Keratinocyte (primary cell): Measurements from ENCODE around the gene KIFC3. TPM values are rescaled to one million over a fixed set of nuclear protein-coding genes. Genes with fewer than 3 reads are reported as not detected.

Experiments used
- DNase-seq: peaks from one replicate; pipeline ENCODE4 v3.0.0-alpha.2; 2011; ENCODE audit warnings: low read depth, missing footprints, low spot score
- FAIRE-seq: peaks from 2 replicates; lab custom pipeline; 2011; peaks lifted over from hg19 to GRCh38; lab: Jason Lieb, UNC
- H2AFZ ChIP-seq: 2 replicates; pipeline ENCODE4 v1.6.0; 2012; ENCODE audit warnings: low read length, control low read depth, inconsistent platforms; ENCODE audit not compliant: control insufficient read depth
- H3K27ac ChIP-seq: 2 replicates; pipeline ENCODE4 v1.5.1; 2011; ENCODE audit warnings: low read length; ENCODE audit not compliant: control insufficient read depth, insufficient read depth
- H3K27me3 ChIP-seq: 3 replicates; pipeline ENCODE4 v1.6.0; 2011; ENCODE audit warnings: low read length; ENCODE audit not compliant: control insufficient read depth, insufficient read depth; ENCODE audit errors: extremely low read depth
- H3K36me3 ChIP-seq, 2 experiments: 2 replicates in 1 of 2; 3 replicates in 1 of 2; pipeline ENCODE4 v1.5.1; 2011; ENCODE audit warnings: low read length in 2 of 2, mild to moderate bottlenecking in 1 of 2; ENCODE audit not compliant: control insufficient read depth in 2 of 2, insufficient read depth in 2 of 2; ENCODE audit errors: extremely low read depth in 1 of 2
- H3K4me1 ChIP-seq: 3 replicates; pipeline ENCODE4 v1.5.1; 2011; ENCODE audit warnings: low read length; ENCODE audit not compliant: control insufficient read depth, insufficient read depth; ENCODE audit errors: extremely low read depth
- H3K4me2 ChIP-seq: 3 replicates; pipeline ENCODE4 v1.6.0; 2011; ENCODE audit warnings: low read depth, low read length; ENCODE audit not compliant: control insufficient read depth, insufficient read depth; ENCODE audit errors: extremely low read depth
- H3K4me3 ChIP-seq, 3 experiments: fragments of 200-600 bp in 1 of 3; sonication (generic) in 1 of 3; 2 replicates in 2 of 3; 3 replicates in 1 of 3; pipeline ENCODE4 v1.5.1; 2011 to 2016; ENCODE audit warnings: low read length in 3 of 3, mild to moderate bottlenecking in 3 of 3, control low read depth in 2 of 3, inconsistent platforms in 1 of 3, low read depth in 1 of 3, mixed read lengths in 1 of 3, mixed run types in 1 of 3, moderate library complexity in 1 of 3; ENCODE audit not compliant: control insufficient read depth in 2 of 3, insufficient read depth in 2 of 3; ENCODE audit errors: extremely low read depth in 1 of 3
- H3K79me2 ChIP-seq: 2 replicates; pipeline ENCODE4 v1.6.0; 2012; ENCODE audit warnings: low read length; ENCODE audit not compliant: control insufficient read depth, insufficient read depth
- H3K9ac ChIP-seq: 3 replicates; pipeline ENCODE4 v1.6.0; 2011; ENCODE audit warnings: low read length; ENCODE audit not compliant: control insufficient read depth, insufficient read depth; ENCODE audit errors: extremely low read depth
- H3K9me1 ChIP-seq: 3 replicates; pipeline ENCODE4 v1.6.0; 2011; ENCODE audit warnings: low read length; ENCODE audit not compliant: control insufficient read depth, insufficient read depth; ENCODE audit errors: extremely low read depth
- H3K9me3 ChIP-seq: 2 replicates; pipeline ENCODE4 v1.5.1; 2012; ENCODE audit warnings: low read depth, low read length; ENCODE audit not compliant: control insufficient read depth
- H4K20me1 ChIP-seq: 3 replicates; pipeline ENCODE4 v1.6.0; 2011; ENCODE audit warnings: low read length; ENCODE audit not compliant: control insufficient read depth, insufficient read depth; ENCODE audit errors: extremely low read depth
- CTCF ChIP-seq, 3 experiments: IDR thresholded peaks in 1 of 3; conservative IDR thresholded peaks in 1 of 3; optimal IDR thresholded peaks in 1 of 3; 2 replicates in 2 of 3; 3 replicates in 1 of 3; pipeline versions ENCODE3 to v1.5.1; 2011; ENCODE audit warnings: low read length in 3 of 3, mild to moderate bottlenecking in 3 of 3, moderate library complexity in 2 of 3, control low read depth in 1 of 3, inconsistent platforms in 1 of 3; ENCODE audit not compliant: insufficient read depth in 2 of 3; ENCODE audit errors: extremely low read depth in 1 of 3
- EZH2 ChIP-seq: IDR thresholded peaks from one replicate; pipeline ENCODE4 v1.6.1; 2012; ENCODE audit warnings: inconsistent platforms, mild to moderate bottlenecking, low read length, moderate library complexity
- dilution Hi-C: fragments of 300-500 bp; cut with MboI; formaldehyde crosslinking; loops from one replicate; pipeline ENCODE4 v1.7.0; 2020; ENCODE audit warnings: low sequenced_read_pairs; ENCODE audit not compliant: extremely low pct_ligation_motif_present
- polyA plus RNA-seq, 5 experiments: library from polyadenylated mRNA; depleted of rRNA in 3 of 5; stranded (reverse) in 3 of 5; stranded (forward) in 1 of 5; unstranded in 1 of 5; fragments of >200 nt; gene quantifications; 1 replicate in 1 of 5; 2 replicates in 3 of 5; 3 replicates in 1 of 5; pipeline versions ENCODE4 v1.2.1 to v1.2.3, GENCODE V29; 2011 to 2012; ENCODE audit warnings: missing spikeins in 2 of 5, low read depth in 1 of 5, low replicate concordance in 1 of 5

KIFC3 gene
- polyA plus RNA-seq, 1 donor (not counting 4 experiments of a cell fraction or from before 2014, with no cell fraction given) = 22.7 TPM

- no peak for FAIRE-seq
- dilution Hi-C loops = no loop called here
Measured at GRCh38 chr16:57844416-57845030, 42.2 kb upstream of the KIFC3 start.

GRCh38 chr16:57843400-57843799 is 41.1 kb upstream of the KIFC3 start:
- TF ChIP-seq EZH2 (no peak), CTCF (optimal IDR thresholded peaks at IDR 0.05 in 1 of 3, IDR thresholded peaks at IDR 0.05 in 1 of 3, conservative IDR thresholded peaks at IDR 0.05 in 1 of 3; ENCODE audit: extremely low read depth in 1 of 3, insufficient read depth in 2 of 3, low read length in 3 of 3) (no peak)
- H3K27ac ChIP-seq = no peak overlapping the region
- H3K9ac ChIP-seq = no peak overlapping the region
- H3K27me3 ChIP-seq = no peaks in the 10 kb centered on the region
- no peaks in the 10 kb centered on the region for H3K36me3 ChIP-seq
- no peak overlapping the region for H2AFZ ChIP-seq
- H3K4me1 ChIP-seq = no peaks in the 10 kb centered on the region
- H3K4me2 ChIP-seq = no peak overlapping the region
- no peak for DNase-seq
- dilution Hi-C loops = no loop called here
- no peaks in the 10 kb centered on the region for H3K9me3 ChIP-seq
- no peaks in the 10 kb centered on the region for H3K79me2 ChIP-seq
- no peaks in the 10 kb centered on the region for H4K20me1 ChIP-seq
- FAIRE-seq = no peak
- no peak overlapping the region for H3K4me3 ChIP-seq
- no peaks in the 10 kb centered on the region for H3K9me1 ChIP-seq

More at GRCh38 chr16:57844416-57845030, 42.2 kb upstream of the KIFC3 start:
- no peak overlapping the region for H3K4me2 ChIP-seq
- H3K4me3 ChIP-seq = no peak overlapping the region
- no peak overlapping the region for H3K27ac ChIP-seq
- H4K20me1 ChIP-seq = no peaks in the 10 kb centered on the region
- H3K9me3 ChIP-seq = no peaks in the 10 kb centered on the region
- no peak overlapping the region for H2AFZ ChIP-seq
- no peak overlapping the region for H3K9ac ChIP-seq
- no peaks in the 10 kb centered on the region for H3K79me2 ChIP-seq
- TF ChIP-seq CTCF (optimal IDR thresholded peaks at IDR 0.05 in 1 of 3, IDR thresholded peaks at IDR 0.05 in 1 of 3, conservative IDR thresholded peaks at IDR 0.05 in 1 of 3; ENCODE audit: extremely low read depth in 1 of 3, insufficient read depth in 2 of 3, low read length in 3 of 3) = no peak
- no peak for TF ChIP-seq EZH2
- H3K4me1 ChIP-seq = no peaks in the 10 kb centered on the region
- H3K9me1 ChIP-seq = no peaks in the 10 kb centered on the region
- no peak for DNase-seq
- no peaks in the 10 kb centered on the region for H3K36me3 ChIP-seq
- H3K27me3 ChIP-seq = no peaks in the 10 kb centered on the region
